GM19463 (cell line): ENCODE measurements around the gene SAMSN1.

Experiments used
- ATAC-seq: cut with Tn5 transposase; IDR thresholded peaks from one replicate; pipeline ENCODE4 v1.9.1; 2021; ENCODE audit warnings: mild to moderate bottlenecking, moderate library complexity; ENCODE audit not compliant: unreplicated experiment

Gene SAMSN1

GRCh38 chr21:14487490-14488432, 58.4 kb downstream of the SAMSN1 start:
- ATAC-seq = peak; percentile 49

DNA sequence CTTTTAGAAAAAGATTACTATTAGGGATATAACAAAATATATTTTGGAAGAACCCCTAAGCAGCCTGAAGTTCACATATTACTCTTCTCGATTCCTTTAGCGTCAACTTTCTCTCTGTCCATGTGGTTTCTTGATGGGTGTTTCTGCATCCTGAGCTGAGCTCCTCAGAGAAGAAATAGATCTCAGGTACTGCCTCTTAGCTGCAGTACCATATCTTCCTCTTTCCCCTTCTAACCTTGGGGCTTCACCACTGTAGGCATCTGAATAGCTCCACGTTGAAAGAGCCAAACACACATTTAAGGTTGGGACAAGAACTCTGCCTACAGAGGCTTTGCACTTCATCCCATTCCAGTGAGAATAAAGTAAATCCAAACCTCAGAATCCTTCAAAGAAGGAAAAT, 59.2 kb downstream of the SAMSN1 start:
- no peak for ATAC-seq

DNA sequence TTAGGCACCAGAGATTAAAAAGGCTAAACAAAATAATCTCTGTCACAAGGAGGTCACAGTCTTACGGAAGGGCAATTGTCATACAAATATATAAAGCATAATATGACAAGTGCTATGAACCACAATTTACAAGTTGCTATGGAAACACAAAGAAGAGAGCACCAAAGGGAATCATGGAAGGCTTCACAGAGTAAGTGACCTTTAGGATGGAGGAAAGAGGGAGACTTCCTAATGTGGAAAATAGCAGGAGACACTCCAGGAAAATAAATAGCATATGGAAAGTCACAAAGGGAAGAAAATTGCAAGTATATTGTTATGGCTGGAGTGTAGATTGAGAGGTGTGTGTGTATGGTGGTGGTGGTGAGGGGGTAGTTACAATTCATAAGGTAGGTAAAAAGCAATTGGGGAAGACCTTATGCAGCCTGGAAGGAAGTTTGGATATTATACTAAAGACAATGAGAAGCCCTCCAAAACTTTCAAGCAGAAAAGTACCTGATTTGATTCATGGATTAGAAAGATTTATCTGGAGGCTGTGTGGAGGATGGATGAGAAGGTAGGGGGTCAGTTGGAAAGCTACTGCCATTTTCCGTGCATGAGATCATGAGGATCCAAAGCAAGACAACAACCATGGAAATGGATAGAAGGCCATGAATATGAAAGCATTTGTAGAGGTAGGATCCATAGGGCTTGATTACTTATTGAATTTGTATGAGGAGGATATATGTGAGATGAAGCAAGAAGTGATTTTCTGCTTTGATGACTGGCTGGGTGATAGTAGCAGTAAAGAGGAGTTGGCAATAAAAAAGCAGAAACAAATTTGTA, 61.7 kb downstream of the SAMSN1 start:
- no peak for ATAC-seq

- ATAC-seq = no peak
Observed at GRCh38 chr21:14483296-14483695, 62.8 kb downstream of the SAMSN1 start.

- ATAC-seq = peak; percentile 55
Observed at GRCh38 chr21:14482165-14482564, 64.0 kb downstream of the SAMSN1 start.

DNA sequence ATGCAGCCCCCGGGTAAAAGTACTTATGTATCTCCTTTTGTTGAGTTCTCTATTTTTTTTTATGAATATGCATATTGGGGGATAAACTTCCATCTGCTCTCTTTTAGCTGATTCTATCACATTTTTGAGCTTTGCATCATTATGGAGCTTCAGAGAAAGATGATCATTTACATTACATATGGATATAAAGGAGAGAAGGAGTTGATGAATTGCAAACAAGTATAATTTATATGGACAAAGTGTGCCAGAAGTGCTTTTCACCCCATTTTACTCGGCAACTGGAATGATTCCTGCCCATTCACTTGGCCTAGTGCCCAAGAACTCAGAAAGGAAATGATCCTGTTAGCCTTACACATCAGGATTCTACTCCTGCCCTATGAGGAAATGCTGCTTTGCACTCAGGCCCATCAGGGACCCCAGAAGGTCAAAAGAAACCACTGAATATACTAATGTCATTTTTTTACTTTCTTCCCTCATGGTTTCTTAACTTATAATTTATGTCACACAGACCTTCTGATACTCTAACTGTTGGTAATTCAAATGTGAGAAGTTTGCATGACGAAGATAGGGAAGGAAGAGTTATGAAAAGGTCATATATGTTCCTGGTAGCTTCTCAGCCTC, 65.6 kb downstream of the SAMSN1 start:
- ATAC-seq = no peak

DNA sequence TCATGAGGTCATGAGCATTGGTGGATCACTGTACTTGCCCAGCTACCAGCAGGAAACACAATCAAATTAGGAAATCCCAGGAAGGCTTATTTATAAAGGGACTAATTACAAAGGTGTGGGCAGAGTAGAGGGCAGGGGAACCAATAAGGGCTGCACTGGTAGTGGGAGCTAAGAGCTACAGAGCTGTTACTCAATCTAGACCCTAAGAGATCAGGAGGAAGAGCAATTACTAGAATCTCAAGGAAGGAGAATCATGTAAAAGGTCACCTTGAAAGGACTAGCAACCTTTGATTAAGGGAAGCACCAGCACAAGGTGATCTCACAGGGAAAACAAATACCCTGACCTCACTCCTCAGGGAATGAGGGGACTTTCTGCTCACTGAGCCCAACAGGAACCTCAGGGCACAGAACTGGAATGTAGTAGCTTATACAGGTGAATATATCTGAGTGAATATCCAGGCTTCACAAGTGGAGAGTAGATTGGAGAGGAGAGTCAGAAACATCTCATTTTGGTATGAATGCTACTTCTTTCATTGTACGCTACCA, 66.8 kb downstream of the SAMSN1 start:
- ATAC-seq = no peak

DNA sequence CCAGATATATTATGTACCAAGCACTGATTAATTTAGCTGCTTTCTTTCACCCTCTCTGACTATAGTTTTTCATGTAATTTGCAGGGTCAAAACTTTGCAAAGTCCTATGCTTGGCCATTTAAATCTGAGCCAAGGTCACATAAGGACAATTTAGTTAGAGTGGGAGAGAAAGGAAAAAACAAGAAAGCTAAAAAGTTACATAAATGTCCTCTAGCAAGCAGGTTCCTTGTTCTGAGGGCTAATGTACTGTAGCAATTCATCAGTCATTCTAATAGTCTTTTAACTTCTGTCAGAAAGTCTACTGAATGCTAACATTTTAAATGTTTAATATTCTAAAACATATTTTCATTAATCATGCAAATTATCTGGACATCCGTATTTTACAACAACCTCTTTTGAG, 68.3 kb downstream of the SAMSN1 start:
- ATAC-seq = no peak

DNA sequence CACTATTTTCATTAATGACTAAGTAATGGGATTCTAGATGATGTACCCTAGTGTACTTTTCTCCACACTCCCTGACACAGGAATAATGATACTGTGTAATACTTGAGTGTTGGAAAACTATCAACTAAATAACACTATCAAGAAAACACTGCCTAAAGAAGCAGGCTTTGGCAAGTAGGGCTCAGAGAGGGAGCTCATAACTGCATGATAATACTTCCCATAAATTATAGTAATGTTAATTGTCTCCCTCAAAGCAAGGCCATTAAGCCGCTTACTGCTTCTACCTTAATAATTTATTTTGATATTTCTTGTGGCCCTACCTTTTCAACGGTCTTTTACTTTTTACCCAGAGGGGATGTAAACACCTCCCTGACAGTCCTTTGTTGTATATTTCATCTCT, 69.0 kb downstream of the SAMSN1 start:
- ATAC-seq = no peak

GRCh38 chr21:14474995-14475394, 71.1 kb downstream of the SAMSN1 start:
- no peak for ATAC-seq

- ATAC-seq = no peak
Observed at GRCh38 chr21:14469641-14470040, 76.5 kb downstream of the SAMSN1 start.

- ATAC-seq = no peak
Observed at GRCh38 chr21:14466715-14467114, 79.4 kb downstream of the SAMSN1 start.

- ATAC-seq = no peak
Observed at GRCh38 chr21:14457762-14458161, 88.4 kb downstream of the SAMSN1 start.

GRCh38 chr21:14456911-14457310, 89.2 kb downstream of the SAMSN1 start:
- ATAC-seq = no peak

DNA sequence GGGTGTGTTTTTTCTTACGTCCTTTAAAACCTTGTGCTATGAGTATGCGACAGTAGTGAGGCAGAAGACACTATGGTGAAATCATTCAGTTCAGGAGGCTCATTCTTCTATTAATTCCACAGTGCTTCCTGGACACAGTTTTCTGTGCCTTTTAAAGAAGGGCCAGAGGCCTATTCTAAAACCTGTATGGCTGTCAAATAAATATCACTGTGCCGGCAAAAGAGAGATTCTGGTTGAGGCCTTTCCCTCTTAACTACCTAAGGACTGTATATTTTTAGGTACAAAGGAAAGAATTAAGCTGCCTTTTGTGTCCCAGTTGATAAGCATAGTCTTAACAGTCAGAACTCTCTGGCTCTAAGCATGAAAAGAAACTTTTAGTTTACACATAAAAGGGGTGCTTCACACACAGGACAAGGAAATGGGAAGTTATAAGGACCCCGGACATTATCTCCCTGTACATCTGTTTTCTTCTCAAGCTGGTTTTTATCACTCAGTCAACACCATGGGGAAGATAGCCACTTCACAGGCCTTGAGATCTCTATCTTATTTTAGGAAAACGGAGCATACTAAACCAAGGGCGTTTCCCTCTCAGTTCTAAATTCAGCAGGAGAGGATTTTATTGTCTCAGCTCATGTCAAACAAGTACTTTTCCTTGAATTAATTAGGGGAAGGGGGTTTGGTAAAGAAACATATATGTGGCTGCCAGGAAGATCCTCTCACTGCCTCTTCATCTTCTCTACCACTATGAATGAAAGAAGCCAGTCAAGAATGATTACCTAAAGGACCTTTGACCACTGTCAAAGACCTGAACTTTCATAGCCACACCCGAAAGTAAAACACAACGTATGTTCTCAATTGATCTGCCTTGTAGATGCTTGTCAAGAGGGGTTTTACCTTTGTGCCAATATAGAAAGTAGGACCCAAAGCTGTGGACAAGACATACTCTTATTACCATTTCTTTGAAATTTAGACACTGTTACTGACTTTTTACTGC, 91.8 kb downstream of the SAMSN1 start:
- peak; percentile 70 for ATAC-seq

- peak; percentile 72 for ATAC-seq
Observed at GRCh38 chr21:14453339-14454015, 92.6 kb downstream of the SAMSN1 start.

GRCh38 chr21:14452727-14453241, 93.3 kb downstream of the SAMSN1 start:
- no peak for ATAC-seq

- ATAC-seq = no peak
Observed at GRCh38 chr21:14452031-14452726, 93.9 kb downstream of the SAMSN1 start.

GRCh38 chr21:14451546-14451945, 94.6 kb downstream of the SAMSN1 start:
- ATAC-seq = no peak
